Measurements from ENCODE around the gene CAPN10. TPM values are rescaled to one million over a fixed set of nuclear protein-coding genes. Genes with fewer than 3 reads are reported as not detected.

CAPN10 gene
- total RNA-seq, 1 experiment from 2014 or later = 61.3 TPM

GRCh38 chr2:240615396-240615795 lies 28.9 kb downstream of the CAPN10 start:
- ChIA-PET CTCF (no interaction called here), POLR2A (no interaction called here)
- no peak for DNase-seq (ENCODE audit: low spot score)
- H3K4me1 Mint-ChIP-seq = no peaks in the 10 kb centered on the region
- TF ChIP-seq NR3C1 (CRISPR knock-in tag; conservative IDR thresholded peaks at IDR 0.05; ENCODE audit: low read depth) (no peak), KAT7 (CRISPR knock-in tag; IDR thresholded peaks at IDR 0.05; ENCODE audit: borderline replicate concordance) (no peak), NFE2L1 (CRISPR knock-in tag; IDR thresholded peaks at IDR 0.05) (no peak), E2F5 (CRISPR knock-in tag; IDR thresholded peaks at IDR 0.05) (no peak), JAZF1 (CRISPR knock-in tag; IDR thresholded peaks at IDR 0.05) (no peak), IRF2 (CRISPR knock-in tag; IDR thresholded peaks at IDR 0.05; ENCODE audit: borderline replicate concordance, low read depth) (no peak), ESRRA (CRISPR knock-in tag; IDR thresholded peaks at IDR 0.05; ENCODE audit: borderline replicate concordance) (no peak), GTF2I (CRISPR knock-in tag; conservative IDR thresholded peaks at IDR 0.05) (no peak), TEAD4 (CRISPR knock-in tag; IDR thresholded peaks at IDR 0.05) (no peak), ATF6 (CRISPR knock-in tag; IDR thresholded peaks at IDR 0.05) (no peak), SMAD3 (CRISPR knock-in tag; IDR thresholded peaks at IDR 0.05; ENCODE audit: borderline replicate concordance) (no peak), EMX1 (CRISPR knock-in tag; IDR thresholded peaks at IDR 0.05) (no peak), SOX15 (CRISPR knock-in tag; IDR thresholded peaks at IDR 0.05) (no peak), E2F4 (CRISPR knock-in tag; IDR thresholded peaks at IDR 0.05; ENCODE audit: borderline replicate concordance, low read depth) (no peak)
- TF ChIP-seq, protein P1, sequence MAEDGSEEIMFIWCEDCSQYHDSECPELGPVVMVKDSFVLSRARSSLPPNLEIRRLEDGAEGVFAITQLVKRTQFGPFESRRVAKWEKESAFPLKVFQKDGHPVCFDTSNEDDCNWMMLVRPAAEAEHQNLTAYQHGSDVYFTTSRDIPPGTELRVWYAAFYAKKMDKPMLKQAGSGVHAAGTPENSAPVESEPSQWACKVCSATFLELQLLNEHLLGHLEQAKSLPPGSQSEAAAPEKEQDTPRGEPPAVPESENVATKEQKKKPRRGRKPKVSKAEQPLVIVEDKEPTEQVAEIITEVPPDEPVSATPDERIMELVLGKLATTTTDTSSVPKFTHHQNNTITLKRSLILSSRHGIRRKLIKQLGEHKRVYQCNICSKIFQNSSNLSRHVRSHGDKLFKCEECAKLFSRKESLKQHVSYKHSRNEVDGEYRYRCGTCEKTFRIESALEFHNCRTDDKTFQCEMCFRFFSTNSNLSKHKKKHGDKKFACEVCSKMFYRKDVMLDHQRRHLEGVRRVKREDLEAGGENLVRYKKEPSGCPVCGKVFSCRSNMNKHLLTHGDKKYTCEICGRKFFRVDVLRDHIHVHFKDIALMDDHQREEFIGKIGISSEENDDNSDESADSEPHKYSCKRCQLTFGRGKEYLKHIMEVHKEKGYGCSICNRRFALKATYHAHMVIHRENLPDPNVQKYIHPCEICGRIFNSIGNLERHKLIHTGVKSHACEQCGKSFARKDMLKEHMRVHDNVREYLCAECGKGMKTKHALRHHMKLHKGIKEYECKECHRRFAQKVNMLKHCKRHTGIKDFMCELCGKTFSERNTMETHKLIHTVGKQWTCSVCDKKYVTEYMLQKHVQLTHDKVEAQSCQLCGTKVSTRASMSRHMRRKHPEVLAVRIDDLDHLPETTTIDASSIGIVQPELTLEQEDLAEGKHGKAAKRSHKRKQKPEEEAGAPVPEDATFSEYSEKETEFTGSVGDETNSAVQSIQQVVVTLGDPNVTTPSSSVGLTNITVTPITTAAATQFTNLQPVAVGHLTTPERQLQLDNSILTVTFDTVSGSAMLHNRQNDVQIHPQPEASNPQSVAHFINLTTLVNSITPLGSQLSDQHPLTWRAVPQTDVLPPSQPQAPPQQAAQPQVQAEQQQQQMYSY (CRISPR knock-in tag; IDR thresholded peaks at IDR 0.05) = no peak
- TF ChIP-seq, protein P2, sequence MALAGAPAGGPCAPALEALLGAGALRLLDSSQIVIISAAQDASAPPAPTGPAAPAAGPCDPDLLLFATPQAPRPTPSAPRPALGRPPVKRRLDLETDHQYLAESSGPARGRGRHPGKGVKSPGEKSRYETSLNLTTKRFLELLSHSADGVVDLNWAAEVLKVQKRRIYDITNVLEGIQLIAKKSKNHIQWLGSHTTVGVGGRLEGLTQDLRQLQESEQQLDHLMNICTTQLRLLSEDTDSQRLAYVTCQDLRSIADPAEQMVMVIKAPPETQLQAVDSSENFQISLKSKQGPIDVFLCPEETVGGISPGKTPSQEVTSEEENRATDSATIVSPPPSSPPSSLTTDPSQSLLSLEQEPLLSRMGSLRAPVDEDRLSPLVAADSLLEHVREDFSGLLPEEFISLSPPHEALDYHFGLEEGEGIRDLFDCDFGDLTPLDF (CRISPR knock-in tag; IDR thresholded peaks at IDR 0.05) = no peak
- H3K4me3 Mint-ChIP-seq = no peak overlapping the region
- H3K36me3 Mint-ChIP-seq = peaks cover 23% of the 10 kb centered on the region
- no peak overlapping the region for H3K27ac Mint-ChIP-seq
- H3K9me3 Mint-ChIP-seq = peaks cover 28% of the 10 kb centered on the region
- H3K27me3 Mint-ChIP-seq (ENCODE audit: low read depth) = peaks cover 8% of the 10 kb centered on the region
- no peak for ATAC-seq

- no peak for ATAC-seq
- H3K27ac Mint-ChIP-seq = no peak overlapping the region
- H3K9me3 Mint-ChIP-seq = peaks cover 28% of the 10 kb centered on the region
- H3K4me1 Mint-ChIP-seq = no peaks in the 10 kb centered on the region
- no peak for DNase-seq (ENCODE audit: low spot score)
- ChIA-PET CTCF (no interaction called here), POLR2A (no interaction called here)
- peaks cover 8% of the 10 kb centered on the region for H3K27me3 Mint-ChIP-seq (ENCODE audit: low read depth)
- no peak overlapping the region for H3K4me3 Mint-ChIP-seq
- peaks cover 23% of the 10 kb centered on the region for H3K36me3 Mint-ChIP-seq
- TF ChIP-seq PREB (CRISPR knock-in tag; IDR thresholded peaks at IDR 0.05; ENCODE audit: borderline replicate concordance) (no peak), MXD4 (CRISPR knock-in tag; IDR thresholded peaks at IDR 0.05; ENCODE audit: borderline replicate concordance) (no peak), FOXK1 (CRISPR knock-in tag; IDR thresholded peaks at IDR 0.05) (no peak), JUN (CRISPR knock-in tag; IDR thresholded peaks at IDR 0.05) (no peak), ZNF219 (CRISPR knock-in tag; IDR thresholded peaks at IDR 0.05; ENCODE audit: borderline replicate concordance) (no peak), ZNF396 (CRISPR knock-in tag; IDR thresholded peaks at IDR 0.05; ENCODE audit: borderline replicate concordance) (no peak)
- TF ChIP-seq, protein P3, sequence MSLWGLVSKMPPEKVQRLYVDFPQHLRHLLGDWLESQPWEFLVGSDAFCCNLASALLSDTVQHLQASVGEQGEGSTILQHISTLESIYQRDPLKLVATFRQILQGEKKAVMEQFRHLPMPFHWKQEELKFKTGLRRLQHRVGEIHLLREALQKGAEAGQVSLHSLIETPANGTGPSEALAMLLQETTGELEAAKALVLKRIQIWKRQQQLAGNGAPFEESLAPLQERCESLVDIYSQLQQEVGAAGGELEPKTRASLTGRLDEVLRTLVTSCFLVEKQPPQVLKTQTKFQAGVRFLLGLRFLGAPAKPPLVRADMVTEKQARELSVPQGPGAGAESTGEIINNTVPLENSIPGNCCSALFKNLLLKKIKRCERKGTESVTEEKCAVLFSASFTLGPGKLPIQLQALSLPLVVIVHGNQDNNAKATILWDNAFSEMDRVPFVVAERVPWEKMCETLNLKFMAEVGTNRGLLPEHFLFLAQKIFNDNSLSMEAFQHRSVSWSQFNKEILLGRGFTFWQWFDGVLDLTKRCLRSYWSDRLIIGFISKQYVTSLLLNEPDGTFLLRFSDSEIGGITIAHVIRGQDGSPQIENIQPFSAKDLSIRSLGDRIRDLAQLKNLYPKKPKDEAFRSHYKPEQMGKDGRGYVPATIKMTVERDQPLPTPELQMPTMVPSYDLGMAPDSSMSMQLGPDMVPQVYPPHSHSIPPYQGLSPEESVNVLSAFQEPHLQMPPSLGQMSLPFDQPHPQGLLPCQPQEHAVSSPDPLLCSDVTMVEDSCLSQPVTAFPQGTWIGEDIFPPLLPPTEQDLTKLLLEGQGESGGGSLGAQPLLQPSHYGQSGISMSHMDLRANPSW (CRISPR knock-in tag; conservative IDR thresholded peaks at IDR 0.05; ENCODE audit: low read depth) = no peak
Observed at GRCh38 chr2:240615820-240616547, 29.4 kb downstream of the CAPN10 start.
